HepG2 (cell line): Measurements from ENCODE around the gene SERPINA3. TPM values are rescaled to one million over a fixed set of nuclear protein-coding genes. Genes with fewer than 3 reads are reported as not detected.

Experiments
- CAMTA2 ChIP-seq: sonication (generic); formaldehyde crosslinking; IDR thresholded peaks from 2 replicates; pipeline ENCODE4 v1.4.0; 2020; ENCODE audit warnings: mild to moderate bottlenecking, missing genetic modification reagents, borderline replicate concordance
- FOXP1 ChIP-seq, 2 experiments: fragments of 450-650 bp in 1 of 2; IDR thresholded peaks; 2 replicates each; pipeline ENCODE4 v1.6.1; 2017 to 2018; ENCODE audit warnings: antibody characterized with exemption in 1 of 2
- GABPB1 ChIP-seq: IDR thresholded peaks from 2 replicates; pipeline ENCODE4 v1.6.1; 2016; ENCODE audit warnings: mild to moderate bottlenecking, missing genetic modification reagents, moderate library complexity, missing compliant biosample characterization
- GZF1 ChIP-seq: sonication (generic); formaldehyde crosslinking; IDR thresholded peaks from 2 replicates; pipeline ENCODE4 v1.5.1; 2020; ENCODE audit warnings: mild to moderate bottlenecking, missing genetic modification reagents
- ISL2 ChIP-seq: sonication (generic); formaldehyde crosslinking; IDR thresholded peaks from 2 replicates; pipeline ENCODE4 v1.5.0; 2020; ENCODE audit warnings: missing genetic modification reagents
- SIX4 ChIP-seq: sonication (generic); formaldehyde crosslinking; IDR thresholded peaks from 2 replicates; pipeline ENCODE4 v1.4.0; 2020; ENCODE audit warnings: missing genetic modification reagents
- TBX3 ChIP-seq: fragments of 450-650 bp; IDR thresholded peaks from 2 replicates; pipeline ENCODE4 v1.6.1; 2017; ENCODE audit warnings: antibody characterized with exemption, mild to moderate bottlenecking, inconsistent platforms, borderline replicate concordance
- TIGD3 ChIP-seq: sonication (generic); formaldehyde crosslinking; IDR thresholded peaks from 2 replicates; pipeline ENCODE4 v1.5.1; 2020; ENCODE audit warnings: mild to moderate bottlenecking, missing genetic modification reagents, borderline replicate concordance
- XBP1 ChIP-seq: sonication (generic); formaldehyde crosslinking; IDR thresholded peaks from 2 replicates; pipeline ENCODE4 v1.5.0; 2020; ENCODE audit warnings: missing genetic modification reagents
- ZBTB7B ChIP-seq: sonication (generic); formaldehyde crosslinking; IDR thresholded peaks from 2 replicates; pipeline ENCODE4 v1.4.0; 2020; ENCODE audit warnings: missing genetic modification reagents
- ZNF644 ChIP-seq: IDR thresholded peaks from 2 replicates; pipeline ENCODE4 v1.6.1; 2016; ENCODE audit warnings: low read depth
- ZNF790 ChIP-seq: sonication (generic); formaldehyde crosslinking; IDR thresholded peaks from 2 replicates; pipeline ENCODE4 v1.8.0; 2022; ENCODE audit warnings: missing genetic modification reagents, mild to moderate bottlenecking, borderline replicate concordance
- ZNF792 ChIP-seq: IDR thresholded peaks from 2 replicates; pipeline ENCODE4 v1.6.1; 2016
- polyA plus RNA-seq, 8 experiments: library from polyadenylated mRNA; depleted of rRNA in 3 of 8; stranded (reverse) in 7 of 8; unstranded in 1 of 8; fragments of >200 nt; fragmentation: Illumina TruSeq in 4 of 8; extraction: Trizol in 4 of 8; gene quantifications; 2 replicates each; pipeline versions ENCODE4 v1.2.1 to v1.2.3, GENCODE V29; 2011 to 2016; ENCODE audit warnings: low read depth in 4 of 8, missing spikeins in 1 of 8, mixed read lengths in 1 of 8; ENCODE audit not compliant: insufficient read depth in 1 of 8
- total RNA-seq, 5 experiments: library from RNA; depleted of rRNA; stranded (reverse); fragments of >200 nt; fragmentation: Illumina TruSeq; extraction: Trizol; gene quantifications; 2 replicates each; pipeline ENCODE4 v1.2.3, GENCODE V29; 2016; ENCODE audit warnings: low read depth in 1 of 5
- TF ChIP-seq, protein P1 (sequence below): sonication (generic); formaldehyde crosslinking; IDR thresholded peaks from 2 replicates; pipeline ENCODE4 v1.5.0; 2020; ENCODE audit warnings: mild to moderate bottlenecking, missing genetic modification reagents, borderline replicate concordance
- TF ChIP-seq, protein P2 (sequence below): fragments of 450-650 bp; IDR thresholded peaks from 2 replicates; pipeline ENCODE4 v1.6.1; 2017; ENCODE audit warnings: mild to moderate bottlenecking
- TF ChIP-seq, protein P3 (sequence below): sonication (generic); formaldehyde crosslinking; IDR thresholded peaks from 2 replicates; pipeline ENCODE4 v1.4.0; 2020; ENCODE audit warnings: missing genetic modification reagents

The SERPINA3 gene
- total and polyA plus RNA-seq, 2 of the 13 experiments (the other 11 are each of a cell fraction or from before 2014, with no cell fraction given), result 825 to 2,200 TPM

GRCh38 chr14:94572637-94573303 lies 39.4 kb upstream of the SERPINA3 start (continued):
- TF ChIP-seq, protein P1, sequence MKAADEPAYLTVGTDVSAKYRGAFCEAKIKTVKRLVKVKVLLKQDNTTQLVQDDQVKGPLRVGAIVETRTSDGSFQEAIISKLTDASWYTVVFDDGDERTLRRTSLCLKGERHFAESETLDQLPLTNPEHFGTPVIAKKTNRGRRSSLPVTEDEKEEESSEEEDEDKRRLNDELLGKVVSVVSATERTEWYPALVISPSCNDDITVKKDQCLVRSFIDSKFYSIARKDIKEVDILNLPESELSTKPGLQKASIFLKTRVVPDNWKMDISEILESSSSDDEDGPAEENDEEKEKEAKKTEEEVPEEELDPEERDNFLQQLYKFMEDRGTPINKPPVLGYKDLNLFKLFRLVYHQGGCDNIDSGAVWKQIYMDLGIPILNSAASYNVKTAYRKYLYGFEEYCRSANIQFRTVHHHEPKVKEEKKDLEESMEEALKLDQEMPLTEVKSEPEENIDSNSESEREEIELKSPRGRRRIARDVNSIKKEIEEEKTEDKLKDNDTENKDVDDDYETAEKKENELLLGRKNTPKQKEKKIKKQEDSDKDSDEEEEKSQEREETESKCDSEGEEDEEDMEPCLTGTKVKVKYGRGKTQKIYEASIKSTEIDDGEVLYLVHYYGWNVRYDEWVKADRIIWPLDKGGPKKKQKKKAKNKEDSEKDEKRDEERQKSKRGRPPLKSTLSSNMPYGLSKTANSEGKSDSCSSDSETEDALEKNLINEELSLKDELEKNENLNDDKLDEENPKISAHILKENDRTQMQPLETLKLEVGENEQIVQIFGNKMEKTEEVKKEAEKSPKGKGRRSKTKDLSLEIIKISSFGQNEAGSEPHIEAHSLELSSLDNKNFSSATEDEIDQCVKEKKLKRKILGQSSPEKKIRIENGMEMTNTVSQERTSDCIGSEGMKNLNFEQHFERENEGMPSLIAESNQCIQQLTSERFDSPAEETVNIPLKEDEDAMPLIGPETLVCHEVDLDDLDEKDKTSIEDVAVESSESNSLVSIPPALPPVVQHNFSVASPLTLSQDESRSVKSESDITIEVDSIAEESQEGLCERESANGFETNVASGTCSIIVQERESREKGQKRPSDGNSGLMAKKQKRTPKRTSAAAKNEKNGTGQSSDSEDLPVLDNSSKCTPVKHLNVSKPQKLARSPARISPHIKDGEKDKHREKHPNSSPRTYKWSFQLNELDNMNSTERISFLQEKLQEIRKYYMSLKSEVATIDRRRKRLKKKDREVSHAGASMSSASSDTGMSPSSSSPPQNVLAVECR, result peak; percentile 38; the same call in 1 of the 2 replicates
- TF ChIP-seq SIX4 (CRISPR knock-in tag), result peak; percentile 95
- TF ChIP-seq TIGD3, result no peak
- TF ChIP-seq TBX3, result no peak; the same call in 1 of the 2 replicates
- TF ChIP-seq GZF1 (CRISPR knock-in tag), result no peak
- TF ChIP-seq XBP1, result no peak
- TF ChIP-seq, protein P2, sequence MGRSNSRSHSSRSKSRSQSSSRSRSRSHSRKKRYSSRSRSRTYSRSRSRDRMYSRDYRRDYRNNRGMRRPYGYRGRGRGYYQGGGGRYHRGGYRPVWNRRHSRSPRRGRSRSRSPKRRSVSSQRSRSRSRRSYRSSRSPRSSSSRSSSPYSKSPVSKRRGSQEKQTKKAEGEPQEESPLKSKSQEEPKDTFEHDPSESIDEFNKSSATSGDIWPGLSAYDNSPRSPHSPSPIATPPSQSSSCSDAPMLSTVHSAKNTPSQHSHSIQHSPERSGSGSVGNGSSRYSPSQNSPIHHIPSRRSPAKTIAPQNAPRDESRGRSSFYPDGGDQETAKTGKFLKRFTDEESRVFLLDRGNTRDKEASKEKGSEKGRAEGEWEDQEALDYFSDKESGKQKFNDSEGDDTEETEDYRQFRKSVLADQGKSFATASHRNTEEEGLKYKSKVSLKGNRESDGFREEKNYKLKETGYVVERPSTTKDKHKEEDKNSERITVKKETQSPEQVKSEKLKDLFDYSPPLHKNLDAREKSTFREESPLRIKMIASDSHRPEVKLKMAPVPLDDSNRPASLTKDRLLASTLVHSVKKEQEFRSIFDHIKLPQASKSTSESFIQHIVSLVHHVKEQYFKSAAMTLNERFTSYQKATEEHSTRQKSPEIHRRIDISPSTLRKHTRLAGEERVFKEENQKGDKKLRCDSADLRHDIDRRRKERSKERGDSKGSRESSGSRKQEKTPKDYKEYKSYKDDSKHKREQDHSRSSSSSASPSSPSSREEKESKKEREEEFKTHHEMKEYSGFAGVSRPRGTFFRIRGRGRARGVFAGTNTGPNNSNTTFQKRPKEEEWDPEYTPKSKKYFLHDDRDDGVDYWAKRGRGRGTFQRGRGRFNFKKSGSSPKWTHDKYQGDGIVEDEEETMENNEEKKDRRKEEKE, result no peak
- TF ChIP-seq ZNF644 (CRISPR knock-in tag), result 0 out of 2 replicates have a peak, but pooled peaks have one; percentile 50
- TF ChIP-seq FOXP1 (IDR thresholded peaks at IDR 0.05), result no peak
- TF ChIP-seq FOXP1 (CRISPR knock-in tag; IDR thresholded peaks at IDR 0.05), result peak; percentile 61
- 0 out of 2 replicates have a peak, but pooled peaks have one; percentile 26 for TF ChIP-seq GABPB1 (CRISPR knock-in tag)
- no peak for TF ChIP-seq ZNF790 (CRISPR knock-in tag)
- peak; percentile 86 for TF ChIP-seq ZBTB7B (CRISPR knock-in tag)
- peak; percentile 94 for TF ChIP-seq ISL2 (CRISPR knock-in tag)
- no peak for TF ChIP-seq CAMTA2 (CRISPR knock-in tag)
- TF ChIP-seq, protein P3, sequence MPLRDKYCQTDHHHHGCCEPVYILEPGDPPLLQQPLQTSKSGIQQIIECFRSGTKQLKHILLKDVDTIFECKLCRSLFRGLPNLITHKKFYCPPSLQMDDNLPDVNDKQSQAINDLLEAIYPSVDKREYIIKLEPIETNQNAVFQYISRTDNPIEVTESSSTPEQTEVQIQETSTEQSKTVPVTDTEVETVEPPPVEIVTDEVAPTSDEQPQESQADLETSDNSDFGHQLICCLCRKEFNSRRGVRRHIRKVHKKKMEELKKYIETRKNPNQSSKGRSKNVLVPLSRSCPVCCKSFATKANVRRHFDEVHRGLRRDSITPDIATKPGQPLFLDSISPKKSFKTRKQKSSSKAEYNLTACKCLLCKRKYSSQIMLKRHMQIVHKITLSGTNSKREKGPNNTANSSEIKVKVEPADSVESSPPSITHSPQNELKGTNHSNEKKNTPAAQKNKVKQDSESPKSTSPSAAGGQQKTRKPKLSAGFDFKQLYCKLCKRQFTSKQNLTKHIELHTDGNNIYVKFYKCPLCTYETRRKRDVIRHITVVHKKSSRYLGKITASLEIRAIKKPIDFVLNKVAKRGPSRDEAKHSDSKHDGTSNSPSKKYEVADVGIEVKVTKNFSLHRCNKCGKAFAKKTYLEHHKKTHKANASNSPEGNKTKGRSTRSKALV (CRISPR knock-in tag), result no peak
- TF ChIP-seq ZNF792 (CRISPR knock-in tag), result peak; percentile 28; the same call in 1 of the 2 replicates
